ENCODE data around the gene DNAH14. TPM values are rescaled to one million over a fixed set of nuclear protein-coding genes. Genes with fewer than 3 reads are reported as not detected.

Gene DNAH14
- total RNA-seq, 4 donors from 2014 or later, result 1.5 to 14.1 (median 3.3) TPM

DNA sequence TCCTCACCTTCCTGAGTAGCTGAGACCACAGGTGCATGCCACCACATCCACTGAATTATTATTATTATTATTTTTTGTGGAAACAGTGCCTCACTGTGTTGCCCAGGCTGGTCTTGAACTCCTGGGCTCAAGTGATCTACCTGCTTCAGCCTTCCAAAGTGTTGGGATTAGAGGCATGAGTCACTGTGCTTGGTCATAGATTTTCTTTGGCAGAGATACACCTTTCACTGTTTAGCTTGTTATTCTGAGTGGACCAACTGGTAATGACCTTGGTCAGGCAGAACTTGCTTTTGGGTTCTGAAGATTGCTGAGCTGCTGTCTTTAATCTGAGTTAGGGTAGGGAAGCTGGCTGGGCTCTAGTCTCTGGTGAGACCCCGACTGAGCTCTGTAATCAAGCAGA, 66.8 kb downstream of the DNAH14 start:
- TF ChIP-seq, protein P1, sequence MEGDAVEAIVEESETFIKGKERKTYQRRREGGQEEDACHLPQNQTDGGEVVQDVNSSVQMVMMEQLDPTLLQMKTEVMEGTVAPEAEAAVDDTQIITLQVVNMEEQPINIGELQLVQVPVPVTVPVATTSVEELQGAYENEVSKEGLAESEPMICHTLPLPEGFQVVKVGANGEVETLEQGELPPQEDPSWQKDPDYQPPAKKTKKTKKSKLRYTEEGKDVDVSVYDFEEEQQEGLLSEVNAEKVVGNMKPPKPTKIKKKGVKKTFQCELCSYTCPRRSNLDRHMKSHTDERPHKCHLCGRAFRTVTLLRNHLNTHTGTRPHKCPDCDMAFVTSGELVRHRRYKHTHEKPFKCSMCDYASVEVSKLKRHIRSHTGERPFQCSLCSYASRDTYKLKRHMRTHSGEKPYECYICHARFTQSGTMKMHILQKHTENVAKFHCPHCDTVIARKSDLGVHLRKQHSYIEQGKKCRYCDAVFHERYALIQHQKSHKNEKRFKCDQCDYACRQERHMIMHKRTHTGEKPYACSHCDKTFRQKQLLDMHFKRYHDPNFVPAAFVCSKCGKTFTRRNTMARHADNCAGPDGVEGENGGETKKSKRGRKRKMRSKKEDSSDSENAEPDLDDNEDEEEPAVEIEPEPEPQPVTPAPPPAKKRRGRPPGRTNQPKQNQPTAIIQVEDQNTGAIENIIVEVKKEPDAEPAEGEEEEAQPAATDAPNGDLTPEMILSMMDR (IDR thresholded peaks at IDR 0.05; ENCODE audit: low read depth), result no peak

DNA sequence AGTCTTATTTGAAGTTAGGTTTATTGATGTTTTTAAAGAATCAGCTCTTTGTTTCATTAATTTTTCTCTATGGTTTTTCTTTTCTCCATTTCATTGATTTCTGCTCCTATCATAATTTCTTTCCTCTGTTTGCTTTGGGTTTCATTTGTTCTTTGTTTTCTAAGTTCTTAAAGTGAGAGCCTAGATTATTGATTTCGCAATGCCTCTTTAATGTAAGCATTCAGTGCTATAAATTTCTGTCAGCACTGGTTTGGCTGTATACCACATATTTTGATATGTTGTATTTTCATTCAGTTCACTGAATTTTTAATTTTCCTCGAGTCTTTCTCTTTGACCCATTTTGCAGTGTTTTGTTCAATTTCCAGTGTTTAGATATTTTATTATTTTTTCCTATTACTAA, 68.7 kb downstream of the DNAH14 start:
- TF ChIP-seq, protein P1 (IDR thresholded peaks at IDR 0.05; ENCODE audit: low read depth), result no peak

DNA sequence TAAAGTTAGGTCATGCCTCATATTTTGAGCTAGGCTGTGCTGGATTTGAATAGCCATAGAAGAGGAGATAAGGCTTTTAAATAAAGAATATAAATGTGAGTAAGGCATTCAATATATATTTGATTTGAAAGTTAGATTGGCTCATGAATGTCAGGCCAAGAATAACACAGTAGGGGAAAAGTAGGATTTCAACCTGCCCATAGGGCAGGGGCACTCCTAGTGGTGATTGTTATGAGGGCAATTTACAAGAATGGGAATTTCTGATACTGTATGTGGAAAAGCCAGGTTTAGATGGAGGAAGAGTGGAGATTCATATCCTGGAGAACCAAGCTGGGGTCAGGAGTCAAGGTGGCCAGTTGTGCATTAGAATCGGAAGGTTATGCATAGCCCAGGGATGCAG, 74.9 kb downstream of the DNAH14 start:
- TF ChIP-seq, protein P1 (IDR thresholded peaks at IDR 0.05; ENCODE audit: low read depth), result no peak

GRCh38 chr1:225021037-225021436, 91.6 kb downstream of the DNAH14 start:
- TF ChIP-seq, protein P1 (IDR thresholded peaks at IDR 0.05; ENCODE audit: low read depth), result no peak

- TF ChIP-seq, protein P1 (IDR thresholded peaks at IDR 0.05; ENCODE audit: low read depth), result no peak
Measured at GRCh38 chr1:225026701-225027100, 97.2 kb downstream of the DNAH14 start.

GRCh38 chr1:225042263-225042662, 112.8 kb downstream of the DNAH14 start:
- TF ChIP-seq, protein P1 (IDR thresholded peaks at IDR 0.05; ENCODE audit: low read depth), result no peak

DNA sequence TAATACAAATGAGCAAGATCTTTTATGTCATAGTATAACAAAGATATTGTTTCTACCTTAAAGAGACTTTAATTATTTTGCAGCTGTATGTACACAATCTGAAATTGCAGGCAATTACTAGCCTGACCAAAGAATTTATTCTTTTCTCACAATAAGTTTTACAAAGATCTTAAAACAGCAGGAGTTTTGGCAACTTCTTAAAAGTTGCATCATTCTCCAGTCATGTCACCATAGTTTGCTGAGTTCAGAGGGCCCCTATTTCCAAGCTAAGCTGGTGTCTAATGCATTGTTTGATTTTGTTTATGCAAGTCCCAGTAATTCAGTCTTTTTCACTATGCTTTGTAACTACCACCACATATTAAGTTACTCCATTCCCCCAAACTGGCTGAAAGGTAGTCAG, 114.8 kb downstream of the DNAH14 start:
- TF ChIP-seq, protein P1 (IDR thresholded peaks at IDR 0.05; ENCODE audit: low read depth), result no peak
